ENCODE measurements around the gene RSKR. TPM values are rescaled to one million over a fixed set of nuclear protein-coding genes. Genes with fewer than 3 reads are reported as not detected.
A peak's percentile ranks its signal among the peaks of the same experiment; 100 is the strongest.

Gene RSKR
- total and polyA plus RNA-seq, 4 donors, result 3.9 to 14.3 (median 8.8) TPM

GRCh38 chr17:28646039-28646754 lies 32.2 kb upstream of the RSKR start:
- Histone ChIP-seq H3K27ac (ENCODE audit: low read depth in 1 of 2, low read length in 1 of 2) (peak overlapping the region; percentile 74 to 84), H3K27me3 (ENCODE audit: control insufficient read depth in 3 of 3, insufficient read depth in 3 of 3, low read length in 2 of 3) (no peaks in the 10 kb centered on the region), H3K4me1 (ENCODE audit: control insufficient read depth in 5 of 5, insufficient read depth in 5 of 5, low read length in 5 of 5) (peaks cover 4 to 21% (median 8%) of the 10 kb centered on the region in 5 donors), H3K36me3 (ENCODE audit: control insufficient read depth in 4 of 4, insufficient read depth in 4 of 4, low read length in 4 of 4) (peaks cover 19 to 29% (median 21%) of the 10 kb centered on the region in 4 donors), H3K9me3 (ENCODE audit: control insufficient read depth in 4 of 4, insufficient read depth in 3 of 4, low read length in 3 of 4) (no peaks in the 10 kb centered on the region), H3K4me3 (no peak overlapping the region), H3K9ac (ENCODE audit: insufficient read depth in 1 of 2, low read length in 2 of 2) (peak overlapping the region in 1 of 2 donors; percentile 54)
- TF ChIP-seq CTCF (IDR thresholded peaks at IDR 0.05; ENCODE audit: control extremely low read depth, extremely low read depth), result no peak
- no peak for ATAC-seq (ENCODE audit: insufficient read depth, low FRiP score)
- peak in 1 of 3 donors; percentile 7 for DNase-seq
- 47 to 53% methylated on average over 12 of the region's 12 CpGs for WGBS, 2 donors

GRCh38 chr17:28645576-28645939 lies 31.6 kb upstream of the RSKR start:
- Histone ChIP-seq H3K36me3 (ENCODE audit: control insufficient read depth in 4 of 4, insufficient read depth in 4 of 4, low read length in 4 of 4) (peaks cover 13 to 31% (median 24%) of the 10 kb centered on the region in 4 donors), H3K9ac (ENCODE audit: insufficient read depth in 1 of 2, low read length in 2 of 2) (peak overlapping the region in 1 of 2 donors; percentile 61), H3K9me3 (ENCODE audit: control insufficient read depth in 4 of 4, insufficient read depth in 3 of 4, low read length in 3 of 4) (no peaks in the 10 kb centered on the region), H3K27me3 (ENCODE audit: control insufficient read depth in 3 of 3, insufficient read depth in 3 of 3, low read length in 2 of 3) (no peaks in the 10 kb centered on the region), H3K4me3 (peak overlapping the region; percentile 54), H3K4me1 (ENCODE audit: control insufficient read depth in 5 of 5, insufficient read depth in 5 of 5, low read length in 5 of 5) (peaks cover 4 to 21% (median 8%) of the 10 kb centered on the region in 5 donors), H3K27ac (ENCODE audit: low read depth in 1 of 2, low read length in 1 of 2) (peak overlapping the region; percentile 93 to 94)
- no peak for ATAC-seq (ENCODE audit: insufficient read depth, low FRiP score)
- no peak for TF ChIP-seq CTCF (IDR thresholded peaks at IDR 0.05; ENCODE audit: control extremely low read depth, extremely low read depth)
- WGBS, 2 donors, result 25 to 32% methylated on average over 8 of the region's 8 CpGs
- DNase-seq, result no peak

GRCh38 chr17:28644787-28645575 lies 31.0 kb upstream of the RSKR start, which contains the start of gene BLTP2:
Gene BLTP2 (minus strand): TSS chr17:28645158. CDS start chr17:28645056, 102 bp downstream.
- ATAC-seq (ENCODE audit: insufficient read depth, low FRiP score), result peak; percentile 98
- no peaks in the 10 kb centered on the region for H3K27me3 ChIP-seq (ENCODE audit: control insufficient read depth in 3 of 3, insufficient read depth in 3 of 3, low read length in 2 of 3)
- peak within 1 kb of the TSS; percentile 89 for H3K4me3 ChIP-seq
- peak within 1 kb of the TSS; percentile 60 to 61 for H3K9ac ChIP-seq (ENCODE audit: insufficient read depth in 1 of 2, low read length in 2 of 2)
- H3K36me3 ChIP-seq (ENCODE audit: control insufficient read depth in 4 of 4, insufficient read depth in 4 of 4, low read length in 4 of 4), result peaks cover 16 to 34% (median 27%) of the 10 kb centered on the region in 4 donors
- TF ChIP-seq CTCF (IDR thresholded peaks at IDR 0.05; ENCODE audit: control extremely low read depth, extremely low read depth), result no peak
- WGBS, 2 donors, result 0% methylated on average over 72 to 89 of the region's 89 CpGs
- H3K27ac ChIP-seq (ENCODE audit: low read depth in 1 of 2, low read length in 1 of 2), result peak within 1 kb of the TSS; percentile 93 to 94
- H3K4me1 ChIP-seq (ENCODE audit: control insufficient read depth in 5 of 5, insufficient read depth in 5 of 5, low read length in 5 of 5), result peaks cover 4 to 21% (median 8%) of the 10 kb centered on the region in 5 donors
- DNase-seq, result peak; percentile 96 to 98 (median 96)
- H3K9me3 ChIP-seq (ENCODE audit: control insufficient read depth in 4 of 4, insufficient read depth in 3 of 4, low read length in 3 of 4), result no peaks in the 10 kb centered on the region

Data from lung (tissue), 12 donors.